HEK293T (cell line): ENCODE data around the gene FBXO31.

Experiments used
- FOXM1 ChIP-seq: fragments of 450-650 bp; IDR thresholded peaks from 2 replicates; pipeline ENCODE4 v1.6.1; 2017; ENCODE audit warnings: mild to moderate bottlenecking, borderline replicate concordance
- LEF1 ChIP-seq: fragments of 450-650 bp; IDR thresholded peaks from 2 replicates; pipeline ENCODE4 v1.6.1; 2017; ENCODE audit warnings: mild to moderate bottlenecking, borderline replicate concordance
- SP1 ChIP-seq: fragments of 450-650 bp; IDR thresholded peaks from 2 replicates; pipeline ENCODE4 v1.6.1; 2017
- SUZ12 ChIP-seq: fragments of 450-650 bp; IDR thresholded peaks from 2 replicates; pipeline ENCODE4 v1.6.1; 2016; ENCODE audit warnings: mild to moderate bottlenecking

DNA sequence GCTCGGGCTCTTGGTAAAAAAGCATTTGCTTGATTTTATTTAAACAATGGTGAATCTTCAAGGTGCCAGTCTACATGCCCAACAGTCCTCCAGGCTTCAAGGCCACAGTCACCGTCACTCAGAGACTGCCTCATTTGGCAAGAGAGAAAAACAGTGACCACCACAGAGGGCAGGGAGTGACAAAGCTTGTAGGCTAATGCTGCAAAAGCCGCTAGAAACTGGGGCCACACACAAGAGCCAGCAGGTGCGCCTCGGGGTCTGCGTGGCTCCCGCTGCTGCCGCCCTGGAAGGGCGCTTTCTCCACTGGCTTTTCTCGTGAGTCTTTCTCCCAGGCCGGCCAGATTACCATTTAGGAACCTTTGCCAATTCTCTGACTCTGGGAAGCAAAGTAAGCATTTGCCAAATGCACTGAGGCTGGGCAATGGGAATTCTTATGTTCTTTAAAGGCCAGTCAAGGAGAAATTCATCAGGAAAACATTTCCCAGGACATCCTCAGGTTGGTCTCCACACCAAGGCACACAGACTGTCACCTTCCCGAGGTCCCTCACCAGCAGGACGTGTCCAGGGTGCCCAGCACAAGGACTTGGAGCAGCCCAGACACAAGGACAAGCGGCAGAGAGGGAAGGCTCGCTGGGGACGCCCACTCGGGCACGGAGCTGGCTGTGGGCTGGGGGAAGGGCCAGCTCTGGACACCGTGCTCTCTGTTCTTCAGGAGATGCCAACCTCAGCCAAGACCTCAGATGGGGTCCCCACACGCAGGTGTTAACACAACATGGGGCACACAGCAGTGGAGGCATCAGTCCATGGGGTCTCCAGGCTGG is 53.9 kb downstream of the FBXO31 start:
- no peak for TF ChIP-seq FOXM1
- no peak for TF ChIP-seq SP1
- TF ChIP-seq LEF1: no peak
- no peak for TF ChIP-seq SUZ12
